DND-41 (cell line): ENCODE measurements around the gene KLHL30.

Source experiments
- CTCF ChIP-seq: IDR thresholded peaks from 2 replicates; pipeline ENCODE4 v1.5.1; 2012; ENCODE audit warnings: borderline replicate concordance, low read length, moderate library complexity, mild to moderate bottlenecking; ENCODE audit not compliant: poor library complexity, severe bottlenecking; ENCODE audit errors: extremely low read depth
- EZH2 ChIP-seq: IDR thresholded peaks from 3 replicates; pipeline ENCODE4 v1.6.1; 2012; ENCODE audit warnings: borderline replicate concordance, low read depth, mild to moderate bottlenecking, moderate library complexity, low read length, inconsistent platforms; ENCODE audit not compliant: severe bottlenecking

- no peak for TF ChIP-seq CTCF
- TF ChIP-seq EZH2, result no peak
Observed at GRCh38 chr2:238123991-238124470, 14.4 kb upstream of the KLHL30 start.
